ENCODE data around the gene ALG13.

ALG13 gene

DNA sequence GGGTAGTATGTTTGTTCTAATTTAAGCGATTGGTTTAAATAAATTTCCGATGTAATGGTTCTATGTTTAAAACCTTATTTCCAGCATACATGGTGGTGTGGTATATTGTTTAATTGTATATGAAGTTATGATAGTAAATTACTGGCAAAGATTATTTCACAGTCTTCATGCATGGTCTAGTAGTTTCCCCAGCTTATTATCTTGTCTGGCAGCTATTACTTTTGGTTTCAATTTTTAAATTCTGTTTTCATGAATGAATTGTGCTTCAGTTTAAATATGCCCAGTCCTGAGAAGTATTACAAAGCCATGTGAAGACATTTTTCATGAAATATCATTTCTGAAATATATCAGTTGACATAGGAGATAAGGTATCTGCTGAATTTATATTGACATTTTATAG lies 6.3 kb downstream of the ALG13 start:
- no peak for TF ChIP-seq CTCF (IDR thresholded peaks at IDR 0.05; ENCODE audit: low read depth, low read length)
- in situ Hi-C loops (cut with HindIII; ENCODE audit: low sequenced_read_pairs): no loop called here
- no peak overlapping the region for H3K4me3 ChIP-seq (ENCODE audit: low read depth, low read length)
- DNase-seq (ENCODE audit: low read depth, low spot score): no peak

DNA sequence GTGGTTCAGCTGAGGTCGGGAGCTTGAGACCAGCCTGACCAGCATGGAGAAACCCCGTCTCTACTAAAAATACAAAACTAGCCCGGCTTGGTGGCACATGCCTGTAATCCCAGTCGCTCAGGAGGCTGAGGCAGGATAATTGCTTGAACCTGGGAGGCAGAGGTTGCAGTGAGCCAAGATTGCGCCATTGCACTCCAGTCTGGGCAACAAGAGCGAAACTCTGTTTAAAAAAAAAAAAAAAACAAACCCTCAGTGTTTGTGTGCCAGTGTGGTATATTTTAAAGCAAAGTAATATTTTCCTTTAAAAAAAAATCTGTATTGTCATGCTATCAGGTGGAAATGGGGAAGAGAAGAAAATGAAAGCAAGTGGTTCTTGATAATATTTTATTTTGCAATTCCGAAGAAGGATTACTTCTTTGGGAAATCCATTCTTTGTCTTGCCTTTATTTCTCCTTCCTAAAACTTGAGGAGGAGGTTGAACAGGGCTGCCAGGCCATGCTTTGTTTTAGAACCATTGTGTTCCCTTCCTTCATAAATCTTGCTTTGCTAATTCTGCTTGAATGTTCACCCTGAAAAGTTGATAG lies 14.4 kb downstream of the ALG13 start:
- H3K4me3 ChIP-seq (ENCODE audit: low read depth, low read length): no peak overlapping the region
- DNase-seq (ENCODE audit: low read depth, low spot score): no peak
- in situ Hi-C loops (cut with HindIII; ENCODE audit: low sequenced_read_pairs): no loop called here
- no peak for TF ChIP-seq CTCF (IDR thresholded peaks at IDR 0.05; ENCODE audit: low read depth, low read length)

DNA sequence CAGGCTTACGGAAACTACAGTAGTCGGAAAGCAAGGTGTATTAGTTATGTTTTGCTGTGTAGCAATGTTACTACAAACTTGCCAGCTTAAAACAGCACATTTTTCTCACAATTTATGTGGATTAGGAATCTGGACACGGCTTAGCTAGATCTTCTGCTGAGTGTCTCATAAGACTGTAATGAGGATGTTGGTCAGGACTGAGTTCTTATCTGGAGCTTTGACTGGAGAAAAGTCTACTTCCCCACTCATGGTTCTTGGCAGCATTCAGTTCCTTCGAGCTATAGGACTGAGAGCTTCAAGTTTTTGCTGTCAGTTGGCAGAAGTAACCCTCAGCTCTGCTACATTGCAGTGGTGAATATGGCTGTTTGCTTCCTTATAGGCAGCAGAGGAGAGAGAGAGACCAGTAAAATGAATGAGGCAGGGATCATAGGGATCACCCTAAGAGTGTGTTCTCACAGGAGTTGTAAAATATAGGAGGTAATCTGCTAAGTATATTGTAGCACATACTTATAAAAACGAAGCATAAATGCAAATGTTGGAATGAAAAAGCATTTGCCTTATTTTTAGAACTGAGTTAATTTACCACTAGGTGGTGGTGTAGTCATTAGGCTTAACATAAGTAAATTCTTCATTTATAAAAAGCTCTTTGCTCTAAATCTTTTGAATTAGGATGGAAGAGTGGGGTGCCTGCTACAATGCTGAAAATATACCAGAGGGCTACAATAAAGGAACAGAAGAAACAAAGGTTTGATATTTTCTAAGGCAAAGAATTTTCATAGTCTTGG lies 38.6 kb downstream of the ALG13 start:
- in situ Hi-C loops (cut with HindIII; ENCODE audit: low sequenced_read_pairs): no loop called here
- H3K4me3 ChIP-seq (ENCODE audit: low read depth, low read length): no peak overlapping the region
- TF ChIP-seq CTCF (IDR thresholded peaks at IDR 0.05; ENCODE audit: low read depth, low read length): peak; percentile 27
- peak; percentile 12 for DNase-seq (ENCODE audit: low read depth, low spot score)

- DNase-seq (ENCODE audit: low read depth, low spot score): peak; percentile 19
- in situ Hi-C loops (cut with HindIII; ENCODE audit: low sequenced_read_pairs): no loop called here
- TF ChIP-seq CTCF (IDR thresholded peaks at IDR 0.05; ENCODE audit: low read depth, low read length): no peak
Observed at GRCh38 chrX:111728096-111728495, 47.1 kb downstream of the ALG13 start.

GRCh38 chrX:111731351-111731750 lies 50.4 kb downstream of the ALG13 start:
- no peak for DNase-seq (ENCODE audit: low read depth, low spot score)
- in situ Hi-C loops (cut with HindIII; ENCODE audit: low sequenced_read_pairs): no loop called here
- H3K4me3 ChIP-seq (ENCODE audit: low read depth, low read length): no peak overlapping the region
- TF ChIP-seq CTCF (IDR thresholded peaks at IDR 0.05; ENCODE audit: low read depth, low read length): no peak

More at GRCh38 chrX:111728096-111728495, 47.1 kb downstream of the ALG13 start:
- H3K4me3 ChIP-seq (ENCODE audit: low read depth, low read length): no peak overlapping the region

DNA sequence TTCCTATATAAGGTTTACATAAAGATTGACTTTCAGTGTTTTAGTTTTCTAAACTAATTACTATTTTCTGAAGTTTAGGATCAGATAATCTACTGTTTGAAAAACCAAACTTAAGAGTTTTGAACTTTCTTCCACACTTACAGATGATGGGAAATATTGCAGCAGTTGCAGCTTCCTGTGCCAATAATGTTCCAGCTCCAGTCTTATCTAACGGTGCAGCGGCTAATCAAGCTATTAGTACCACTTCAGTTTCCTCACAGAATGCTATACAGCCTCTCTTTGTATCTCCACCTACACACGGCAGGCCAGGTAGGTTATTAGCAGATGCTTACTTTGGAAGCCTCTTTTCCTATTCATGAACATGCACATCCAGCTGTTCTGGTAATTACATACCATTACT lies 55.6 kb downstream of the ALG13 start:
- H3K4me3 ChIP-seq (ENCODE audit: low read depth, low read length): no peak overlapping the region
- no peak for DNase-seq (ENCODE audit: low read depth, low spot score)
- TF ChIP-seq CTCF (IDR thresholded peaks at IDR 0.05; ENCODE audit: low read depth, low read length): no peak
- in situ Hi-C loops (cut with HindIII; ENCODE audit: low sequenced_read_pairs): no loop called here

All from astrocyte of the spinal cord (primary cell).